Measurements from ENCODE around the gene SYNE2. TPM values are rescaled to one million over a fixed set of nuclear protein-coding genes. Genes with fewer than 3 reads are reported as not detected.

The SYNE2 gene
- total and polyA plus RNA-seq, 2 of the 8 experiments (the other 6 are each of a cell fraction or from before 2014, with no cell fraction given), result 32.6 to 46.1 TPM

GRCh38 chr14:64232944-64233343 is 380.1 kb downstream of the SYNE2 start:
- Histone ChIP-seq H3K18ac (ENCODE audit: extremely low read depth, low read length) (no peak overlapping the region), H3K4me3 (ENCODE audit: extremely low read depth in 1 of 4, insufficient read depth in 2 of 4, low read depth in 3 of 4, low read length in 4 of 4) (no peak overlapping the region), H2BK15ac (ENCODE audit: low read length) (no peak overlapping the region), H3K4ac (replicated peaks; ENCODE audit: insufficient read length, low read depth, low read length) (no peak overlapping the region), H3K14ac (ENCODE audit: insufficient read length) (no peak overlapping the region), H4K5ac (ENCODE audit: insufficient read length, low read depth, low read length) (no peak overlapping the region), H3K23ac (ENCODE audit: insufficient read length) (no peak overlapping the region), H2AFZ (ENCODE audit: low read length) (no peak overlapping the region), H4K20me1 (replicated peaks in 1 of 2; ENCODE audit: control insufficient read depth in 1 of 2, insufficient read depth in 2 of 2, low read length in 2 of 2) (peaks cover 0 to 1% of the 10 kb centered on the region in 2 experiments), H3K4me1 (replicated peaks in 1 of 4; ENCODE audit: control insufficient read depth in 3 of 4, insufficient read depth in 4 of 4, low read length in 3 of 4) (no peaks in the 10 kb centered on the region), H3K4me2 (ENCODE audit: insufficient read depth in 1 of 2, low read depth in 2 of 2, low read length in 2 of 2) (no peak overlapping the region), H3K79me2 (ENCODE audit: control insufficient read depth in 1 of 2, insufficient read depth in 2 of 2, low read length in 2 of 2) (no peaks in the 10 kb centered on the region), H3K9me3 (ENCODE audit: insufficient read depth in 2 of 2, low read depth in 1 of 2, low read length in 1 of 2) (no peaks in the 10 kb centered on the region), H4K91ac (replicated peaks; ENCODE audit: insufficient read length, low read length) (no peak overlapping the region), H3K56ac (replicated peaks; ENCODE audit: insufficient read length, low read depth, low read length) (no peak overlapping the region), H2BK120ac (replicated peaks; ENCODE audit: low read depth, low read length) (no peak overlapping the region), H3K23me2 (ENCODE audit: low read depth, low read length) (no peaks in the 10 kb centered on the region), H2BK20ac (ENCODE audit: low read length) (no peak overlapping the region), H2BK12ac (ENCODE audit: low read depth, low read length) (no peak overlapping the region), H3K9ac (replicated peaks in 1 of 4; ENCODE audit: extremely low read depth in 1 of 4, low read depth in 3 of 4, low read length in 3 of 4) (no peak overlapping the region), H4K8ac (ENCODE audit: extremely low read depth, insufficient read depth, low read length) (no peak overlapping the region), H2AK5ac (ENCODE audit: low read depth, low read length) (no peak overlapping the region), H3K27me3 (replicated peaks in 1 of 4; ENCODE audit: control insufficient read depth in 3 of 4, extremely low read depth in 1 of 4, insufficient read depth in 3 of 4, low read length in 3 of 4) (no peaks in the 10 kb centered on the region), H2BK5ac (ENCODE audit: low read depth, low read length) (no peak overlapping the region), H3K36me3 (ENCODE audit: control insufficient read depth in 2 of 4, insufficient read depth in 4 of 4, low read length in 3 of 4) (peaks cover 0 to 13% (median 6%) of the 10 kb centered on the region in 4 experiments; a peak in 5 of 8 replicates), H3K79me1 (ENCODE audit: low read depth, low read length) (no peaks in the 10 kb centered on the region), H3K27ac (ENCODE audit: low read depth, low read length) (no peak overlapping the region)
- 95% methylated on average over 9 of the region's 9 CpGs; no CpG with 5 or more reads in 1 of the 2 experiments for WGBS, 2 experiments (ENCODE audit: extremely low coverage in 1 of 2, insufficient coverage in 1 of 2, insufficient read length in 1 of 2, insufficient replicate concordance in 2 of 2, low coverage in 1 of 2, low lambda C conversion rate in 2 of 2, missing lambda C conversion rate in 1 of 2)
- DNase-seq (ENCODE audit: low read depth in 1 of 2, low spot score in 2 of 2) (no peak), FAIRE-seq (no peak)
- CTCF ChIA-PET (ENCODE audit: partially characterized antibody), result interaction anchor here (0.6 to 2.1 kb wide), 5 partner anchors 33 to 72 kb away, joined by 3 to 5 read pairs (median 3); partner anchors contain the start of gene ESR2
- POLR2A ChIA-PET (ENCODE audit: partially characterized antibody), result interaction anchor here (1.3 kb wide), 1 partner anchor 10 kb away, joined by 4 read pairs; no protein-coding TSS in a partner anchor
- TF ChIP-seq SP4 (IDR thresholded peaks at IDR 0.05; ENCODE audit: low read length), result no peak
- no peak for TF ChIP-seq ASH2L (IDR thresholded peaks at IDR 0.05; ENCODE audit: low read length)
- TF ChIP-seq POLR2A (IDR thresholded peaks at IDR 0.05; ENCODE audit: control extremely low read depth in 1 of 2, low read depth in 2 of 2, low read length in 2 of 2), result no peak
- TF ChIP-seq TEAD4 (IDR thresholded peaks at IDR 0.05; ENCODE audit: low read depth, low read length), result no peak
- TF ChIP-seq BCL11A (IDR thresholded peaks at IDR 0.05; ENCODE audit: low read depth in 2 of 2, low read length in 2 of 2), result no peak
- TF ChIP-seq CREB1 (IDR thresholded peaks at IDR 0.05), result no peak
- TF ChIP-seq CHD2 (IDR thresholded peaks at IDR 0.05; ENCODE audit: low read length), result no peak
- TF ChIP-seq HDAC6 (IDR thresholded peaks at IDR 0.05; ENCODE audit: low read depth, low read length), result no peak
- TF ChIP-seq CHD1 (IDR thresholded peaks at IDR 0.05; ENCODE audit: low read depth, low read length), result no peak

Measured in H1 (cell line).